HFF-Myc (cell line): ENCODE data around the gene ALG10.

Source experiments
- DNase-seq: peaks from one replicate; pipeline ENCODE4 v3.0.0-alpha.2; 2011; ENCODE audit warnings: low read depth; ENCODE audit errors: extremely low read depth
- H3K4me3 ChIP-seq: replicated peaks from 2 replicates; pipeline ENCODE4 v1.5.1; 2011; ENCODE audit warnings: low read depth, mild to moderate bottlenecking, control low read depth, low read length
- TF ChIP-seq, protein P1 (sequence below): IDR thresholded peaks from 2 replicates; pipeline ENCODE4 v1.5.1; 2012; ENCODE audit warnings: mild to moderate bottlenecking, low read depth, low read length, control low read depth; ENCODE audit errors: missing control alignments

The ALG10 gene

DNA sequence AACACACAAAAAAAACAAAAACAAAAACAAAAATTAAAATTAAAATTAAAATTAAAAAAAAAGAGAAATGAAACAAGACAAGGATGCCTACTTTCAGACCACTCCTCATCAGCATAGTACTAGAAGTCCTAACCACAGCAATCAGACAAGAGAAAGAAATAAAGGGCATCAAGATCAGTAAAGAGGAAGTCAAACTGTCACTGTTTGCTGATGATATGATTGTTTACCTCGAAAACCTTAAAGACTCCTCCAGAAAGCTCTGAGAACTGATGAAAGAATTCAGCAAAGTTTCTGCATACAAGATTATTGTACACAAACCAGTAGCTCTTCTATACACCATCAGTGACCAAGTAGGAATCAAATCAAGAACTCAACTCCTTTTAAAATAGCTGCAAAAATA lies 29.2 kb downstream of the ALG10 start:
- TF ChIP-seq, protein P1, sequence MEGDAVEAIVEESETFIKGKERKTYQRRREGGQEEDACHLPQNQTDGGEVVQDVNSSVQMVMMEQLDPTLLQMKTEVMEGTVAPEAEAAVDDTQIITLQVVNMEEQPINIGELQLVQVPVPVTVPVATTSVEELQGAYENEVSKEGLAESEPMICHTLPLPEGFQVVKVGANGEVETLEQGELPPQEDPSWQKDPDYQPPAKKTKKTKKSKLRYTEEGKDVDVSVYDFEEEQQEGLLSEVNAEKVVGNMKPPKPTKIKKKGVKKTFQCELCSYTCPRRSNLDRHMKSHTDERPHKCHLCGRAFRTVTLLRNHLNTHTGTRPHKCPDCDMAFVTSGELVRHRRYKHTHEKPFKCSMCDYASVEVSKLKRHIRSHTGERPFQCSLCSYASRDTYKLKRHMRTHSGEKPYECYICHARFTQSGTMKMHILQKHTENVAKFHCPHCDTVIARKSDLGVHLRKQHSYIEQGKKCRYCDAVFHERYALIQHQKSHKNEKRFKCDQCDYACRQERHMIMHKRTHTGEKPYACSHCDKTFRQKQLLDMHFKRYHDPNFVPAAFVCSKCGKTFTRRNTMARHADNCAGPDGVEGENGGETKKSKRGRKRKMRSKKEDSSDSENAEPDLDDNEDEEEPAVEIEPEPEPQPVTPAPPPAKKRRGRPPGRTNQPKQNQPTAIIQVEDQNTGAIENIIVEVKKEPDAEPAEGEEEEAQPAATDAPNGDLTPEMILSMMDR: no peak
- no peak for DNase-seq
- H3K4me3 ChIP-seq: no peak overlapping the region

- H3K4me3 ChIP-seq: no peak overlapping the region
- TF ChIP-seq, protein P1: no peak
- DNase-seq: no peak
These were observed 32.6 kb downstream of the ALG10 start for GRCh38 chr12:34054938-34055337.
